Measurements from ENCODE around the gene LRP1.

LRP1 gene

DNA sequence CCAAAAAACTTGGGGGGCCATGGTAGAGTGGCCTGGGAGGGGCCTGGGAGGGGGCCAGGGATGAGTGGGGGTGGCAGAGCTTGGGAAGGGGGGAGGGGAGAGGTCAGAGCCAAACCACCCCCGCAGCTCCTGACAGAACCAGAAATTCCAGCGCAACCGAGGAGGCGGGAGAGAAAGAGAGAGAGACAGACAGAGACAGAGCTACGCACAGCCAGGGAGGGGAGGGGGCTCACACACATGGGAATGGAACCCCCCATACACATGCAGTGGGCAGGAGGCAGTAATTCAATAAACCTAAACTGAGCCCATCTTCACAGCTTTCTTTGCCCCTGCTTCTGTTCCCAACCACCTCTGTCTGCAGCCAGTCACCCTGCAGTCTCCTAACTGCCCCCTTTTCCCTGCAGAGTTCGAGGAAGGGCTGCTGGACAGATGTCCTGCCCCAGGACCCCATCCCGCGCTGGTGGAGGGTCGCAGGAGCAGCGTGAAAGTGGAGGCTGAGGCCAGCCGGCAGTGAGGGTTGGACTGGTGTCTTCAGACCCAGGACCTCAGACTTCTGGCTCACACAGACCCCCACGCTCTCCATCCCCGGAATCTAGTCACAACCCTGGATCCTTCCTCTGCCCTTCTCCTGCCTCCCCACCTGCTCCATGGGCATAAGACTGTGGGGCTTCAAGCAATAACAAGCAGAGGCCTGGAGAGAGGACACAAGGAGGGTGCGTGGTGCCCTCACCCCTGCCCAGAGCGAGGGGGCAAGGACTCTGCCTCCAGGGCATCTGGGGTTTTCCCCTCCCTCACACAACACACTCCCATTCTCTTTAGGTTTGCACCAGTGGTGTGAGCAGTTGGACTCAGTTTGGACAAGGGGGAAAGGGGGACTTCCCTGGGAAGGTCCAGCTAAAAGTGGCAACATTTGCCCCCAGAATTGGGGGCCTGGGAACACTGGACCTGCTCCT, 33.8 kb upstream of the LRP1 start:
- TF ChIP-seq, protein P1, sequence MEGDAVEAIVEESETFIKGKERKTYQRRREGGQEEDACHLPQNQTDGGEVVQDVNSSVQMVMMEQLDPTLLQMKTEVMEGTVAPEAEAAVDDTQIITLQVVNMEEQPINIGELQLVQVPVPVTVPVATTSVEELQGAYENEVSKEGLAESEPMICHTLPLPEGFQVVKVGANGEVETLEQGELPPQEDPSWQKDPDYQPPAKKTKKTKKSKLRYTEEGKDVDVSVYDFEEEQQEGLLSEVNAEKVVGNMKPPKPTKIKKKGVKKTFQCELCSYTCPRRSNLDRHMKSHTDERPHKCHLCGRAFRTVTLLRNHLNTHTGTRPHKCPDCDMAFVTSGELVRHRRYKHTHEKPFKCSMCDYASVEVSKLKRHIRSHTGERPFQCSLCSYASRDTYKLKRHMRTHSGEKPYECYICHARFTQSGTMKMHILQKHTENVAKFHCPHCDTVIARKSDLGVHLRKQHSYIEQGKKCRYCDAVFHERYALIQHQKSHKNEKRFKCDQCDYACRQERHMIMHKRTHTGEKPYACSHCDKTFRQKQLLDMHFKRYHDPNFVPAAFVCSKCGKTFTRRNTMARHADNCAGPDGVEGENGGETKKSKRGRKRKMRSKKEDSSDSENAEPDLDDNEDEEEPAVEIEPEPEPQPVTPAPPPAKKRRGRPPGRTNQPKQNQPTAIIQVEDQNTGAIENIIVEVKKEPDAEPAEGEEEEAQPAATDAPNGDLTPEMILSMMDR (IDR thresholded peaks at IDR 0.05; ENCODE audit: low read depth, low read length, missing control alignments) = no peak
- no peak overlapping the region for H3K4me3 ChIP-seq (ENCODE audit: low read depth, low read length)
- in situ Hi-C loops (cut with HindIII; ENCODE audit: low sequenced_read_pairs) = no loop called here
- no peak for DNase-seq (ENCODE audit: low read depth)

DNA sequence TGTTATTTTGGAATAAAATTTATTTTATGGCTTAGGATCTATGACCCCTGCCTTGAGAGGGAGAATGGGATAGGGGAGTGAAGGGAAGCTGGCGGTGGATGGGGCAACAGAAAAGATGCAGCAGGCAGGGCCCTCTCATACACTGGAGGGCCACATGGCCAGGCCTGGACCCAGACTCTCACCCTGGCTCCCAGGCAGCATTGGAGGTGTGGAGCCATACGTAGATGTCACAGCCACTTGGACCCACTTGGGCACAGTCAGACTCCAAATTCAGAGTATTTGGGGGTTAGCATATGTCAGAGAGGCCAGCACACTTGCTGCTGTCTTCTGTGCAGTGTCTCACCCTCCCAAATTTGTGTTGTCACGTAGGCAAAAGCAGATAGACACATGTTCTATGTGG, 32.8 kb upstream of the LRP1 start:
- no peak for DNase-seq (ENCODE audit: low read depth)
- in situ Hi-C loops (cut with HindIII; ENCODE audit: low sequenced_read_pairs) = no loop called here
- TF ChIP-seq, protein P1 (IDR thresholded peaks at IDR 0.05; ENCODE audit: low read depth, low read length, missing control alignments) = no peak
- H3K4me3 ChIP-seq (ENCODE audit: low read depth, low read length) = no peak overlapping the region

- TF ChIP-seq, protein P1 (IDR thresholded peaks at IDR 0.05; ENCODE audit: low read depth, low read length, missing control alignments) = no peak
- H3K4me3 ChIP-seq (ENCODE audit: low read depth, low read length) = no peak overlapping the region
- in situ Hi-C loops (cut with HindIII; ENCODE audit: low sequenced_read_pairs) = no loop called here
- DNase-seq (ENCODE audit: low read depth) = no peak
These were observed 32.1 kb upstream of the LRP1 start for GRCh38 chr12:57096099-57096572.

GRCh38 chr12:57096748-57097553, 31.3 kb upstream of the LRP1 start:
- no peak for DNase-seq (ENCODE audit: low read depth)
- H3K4me3 ChIP-seq (ENCODE audit: low read depth, low read length) = no peak overlapping the region
- in situ Hi-C loops (cut with HindIII; ENCODE audit: low sequenced_read_pairs) = no loop called here
- TF ChIP-seq, protein P1 (IDR thresholded peaks at IDR 0.05; ENCODE audit: low read depth, low read length, missing control alignments) = no peak

DNA sequence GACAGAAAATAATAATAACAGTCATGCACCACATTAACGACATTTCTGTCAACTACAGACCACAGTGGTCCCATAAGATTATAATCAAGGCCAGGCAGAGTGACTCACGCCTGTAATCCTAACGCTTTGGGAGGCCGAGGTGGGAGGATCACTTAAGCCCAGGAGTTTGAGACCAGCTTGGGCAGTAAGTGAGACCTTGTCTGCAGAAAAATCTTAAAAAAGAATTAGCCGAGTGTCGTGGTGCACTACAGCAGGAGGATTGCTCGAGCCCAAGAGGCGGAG, 30.8 kb upstream of the LRP1 start:
- no peak overlapping the region for H3K4me3 ChIP-seq (ENCODE audit: low read depth, low read length)
- in situ Hi-C loops (cut with HindIII; ENCODE audit: low sequenced_read_pairs) = no loop called here
- DNase-seq (ENCODE audit: low read depth) = no peak
- TF ChIP-seq, protein P1 (IDR thresholded peaks at IDR 0.05; ENCODE audit: low read depth, low read length, missing control alignments) = no peak

DNA sequence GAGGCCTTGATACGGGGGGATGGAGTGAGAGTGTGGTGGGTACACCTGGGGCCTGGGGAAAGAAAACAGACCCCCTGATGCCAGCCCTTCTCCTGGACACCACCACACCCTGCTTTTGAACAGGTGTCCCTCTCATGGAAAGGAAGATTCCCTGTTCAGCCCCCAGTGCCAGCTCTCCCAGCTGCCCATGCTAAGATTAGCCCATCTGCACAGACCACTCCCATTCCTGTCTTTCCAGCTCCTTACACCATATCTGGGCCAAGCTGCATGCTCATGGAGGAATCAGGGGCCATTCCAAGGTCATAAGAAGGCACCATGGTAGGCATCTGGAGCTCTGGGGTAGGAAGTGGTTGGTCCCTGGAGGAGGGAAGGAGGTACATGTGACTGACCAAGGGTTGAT, 29.7 kb upstream of the LRP1 start:
- TF ChIP-seq, protein P1 (IDR thresholded peaks at IDR 0.05; ENCODE audit: low read depth, low read length, missing control alignments) = no peak
- H3K4me3 ChIP-seq (ENCODE audit: low read depth, low read length) = no peak overlapping the region
- in situ Hi-C loops (cut with HindIII; ENCODE audit: low sequenced_read_pairs) = no loop called here
- no peak for DNase-seq (ENCODE audit: low read depth)
